GM21717 (cell line): ENCODE data around the gene CNTNAP2.
"Not testable (repeated sequence)": the region's sequence is repeated elsewhere in the genome, so short reads cannot be mapped to it uniquely, and the experiment has no call there.

Experiments used
- ATAC-seq: cut with Tn5 transposase; IDR thresholded peaks from one replicate; pipeline ENCODE4 v1.9.1; 2021; ENCODE audit warnings: mild to moderate bottlenecking, moderate library complexity; ENCODE audit not compliant: unreplicated experiment

CNTNAP2 gene

DNA sequence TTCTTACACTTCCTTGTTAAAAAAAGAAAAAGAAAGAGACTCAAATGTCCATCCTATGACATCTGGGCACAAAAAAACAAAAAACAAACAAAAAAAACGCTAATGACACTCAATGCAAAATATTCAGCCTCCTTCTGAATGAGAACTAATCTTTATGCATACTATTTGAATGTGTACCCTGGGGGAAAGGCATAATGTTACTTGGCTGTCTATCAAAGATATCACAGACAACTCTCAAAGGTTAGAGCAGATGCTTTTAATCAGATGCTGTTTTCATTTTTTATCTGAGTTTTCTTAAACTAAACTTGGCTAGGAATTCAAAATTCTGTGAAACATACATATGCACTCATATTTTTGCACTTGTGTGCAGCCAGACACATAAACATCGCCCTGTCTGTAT, 745.8 kb downstream of the CNTNAP2 start:
- no peak for ATAC-seq

GRCh38 chr7:146864644-146865043, 748.0 kb downstream of the CNTNAP2 start:
- ATAC-seq = no peak

DNA sequence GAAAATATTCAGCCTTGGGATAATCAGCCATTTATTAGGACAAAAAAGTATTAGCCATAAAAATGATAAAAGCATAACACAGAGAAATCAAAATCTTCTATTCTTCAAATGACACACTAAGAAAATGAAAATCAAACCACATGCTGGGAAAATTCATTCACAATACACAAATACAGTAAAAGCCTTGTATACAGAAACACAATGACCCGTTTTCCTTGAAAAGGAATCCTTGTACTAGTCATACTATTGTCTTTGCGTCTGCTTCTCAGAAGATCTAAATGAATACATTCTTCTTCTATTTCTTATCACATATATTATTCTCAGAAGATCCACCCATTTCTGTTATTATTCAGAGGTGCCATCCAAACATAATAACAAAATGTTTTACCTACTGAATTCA, 749.1 kb downstream of the CNTNAP2 start:
- no peak for ATAC-seq

GRCh38 chr7:146874722-146875121, 758.1 kb downstream of the CNTNAP2 start:
- ATAC-seq = no peak

DNA sequence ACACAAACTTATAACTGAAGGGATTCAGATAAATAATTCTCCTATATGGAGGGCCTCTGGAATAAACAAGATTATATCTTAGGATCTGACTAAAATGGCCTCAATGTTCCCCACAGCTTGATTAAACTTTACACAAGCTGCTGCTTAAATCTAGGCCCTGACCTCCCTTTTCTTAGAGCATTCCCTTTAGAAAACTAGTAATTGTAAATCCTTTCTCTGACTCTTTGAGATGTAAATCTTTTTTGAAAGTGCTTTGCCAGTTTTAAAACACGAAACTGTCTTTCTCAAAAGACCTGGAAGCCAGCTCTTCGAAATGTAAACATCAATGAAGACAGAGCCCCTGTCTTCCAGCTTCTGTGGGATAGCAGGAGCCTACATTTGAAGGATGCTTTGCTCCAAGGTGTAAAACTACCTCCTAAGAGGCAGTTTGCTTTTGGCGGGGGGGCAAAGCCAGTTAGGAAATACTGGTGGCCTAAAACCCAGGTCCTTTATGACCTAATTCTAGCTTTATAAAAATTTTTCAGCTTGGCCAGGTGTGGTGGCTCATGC, 758.7 kb downstream of the CNTNAP2 start:
- ATAC-seq = no peak

- no peak for ATAC-seq
Observed at GRCh38 chr7:146875981-146876380, 759.4 kb downstream of the CNTNAP2 start.

DNA sequence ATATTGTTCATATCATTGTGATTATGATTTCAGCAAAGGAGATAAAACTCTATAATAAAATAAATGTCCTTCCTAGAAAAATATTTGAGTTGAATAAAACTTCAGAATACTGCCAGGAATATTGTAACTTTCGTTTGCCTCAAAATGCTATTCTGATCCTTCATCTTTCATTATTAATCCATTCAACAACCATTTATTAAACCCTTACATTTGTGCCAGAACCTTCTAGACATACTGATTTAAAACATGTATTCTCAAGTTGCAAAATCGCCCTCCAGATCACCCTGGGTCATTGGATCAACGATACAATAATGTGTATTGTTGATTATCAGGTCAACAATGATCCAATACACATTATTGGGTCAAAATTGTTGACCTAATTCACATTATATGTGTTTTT, 759.8 kb downstream of the CNTNAP2 start:
- no peak for ATAC-seq

DNA sequence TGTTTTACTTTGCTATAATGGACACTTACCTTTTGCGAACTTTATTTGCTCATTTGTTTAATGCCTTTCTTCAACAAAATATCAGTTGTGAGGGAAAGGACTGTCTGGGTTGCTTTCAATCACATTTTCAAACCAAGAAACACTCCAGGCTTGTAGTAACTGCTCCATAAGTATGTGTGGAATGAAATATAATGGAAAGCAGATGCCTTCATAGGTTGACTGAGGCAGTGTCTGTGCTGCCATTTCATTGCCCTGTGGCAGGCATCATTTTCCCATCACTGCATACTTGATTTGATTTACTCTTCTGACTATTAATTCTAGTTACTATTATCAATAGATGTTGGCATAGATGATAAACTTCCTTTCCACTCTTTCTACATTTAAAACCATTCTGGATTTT, 762.3 kb downstream of the CNTNAP2 start:
- no peak for ATAC-seq

- no peak for ATAC-seq
Observed at GRCh38 chr7:146885231-146885630, 768.6 kb downstream of the CNTNAP2 start.

DNA sequence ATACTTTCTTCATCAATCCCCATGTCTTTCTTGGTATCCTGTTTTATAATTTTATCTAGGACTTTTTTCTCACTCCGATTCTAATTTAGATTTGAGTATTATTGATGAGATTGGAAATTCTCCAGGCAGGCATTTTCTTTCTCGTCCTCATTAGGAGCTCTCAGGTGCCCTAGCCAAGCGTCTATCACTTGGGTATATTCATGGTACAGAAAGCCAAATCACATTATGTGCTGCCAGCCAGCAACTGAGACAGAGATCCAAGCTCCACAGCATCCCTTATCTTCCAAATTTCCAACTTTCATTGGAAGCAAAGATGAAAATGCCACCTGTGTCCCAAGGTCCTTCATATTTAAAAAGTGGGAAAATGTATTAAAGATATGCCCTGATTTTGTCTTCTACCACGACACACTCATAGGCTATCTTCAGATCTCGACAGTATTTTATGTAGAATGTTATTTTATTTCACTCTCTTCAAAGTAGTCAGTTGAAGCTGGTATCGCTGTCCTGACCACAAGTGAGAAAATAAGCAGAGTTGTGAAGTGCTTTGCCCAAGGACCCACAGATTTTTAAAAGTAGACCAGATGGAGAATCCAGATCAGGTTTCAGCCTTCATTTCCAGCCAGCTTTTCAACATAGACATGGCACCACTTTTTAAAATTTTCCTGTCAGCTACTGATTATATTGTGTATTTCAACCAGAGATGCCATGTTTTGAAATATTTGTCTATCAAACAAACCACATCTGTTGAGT, 773.4 kb downstream of the CNTNAP2 start:
- no peak for ATAC-seq

- no peak for ATAC-seq
Observed at GRCh38 chr7:146892151-146892550, 775.5 kb downstream of the CNTNAP2 start.

DNA sequence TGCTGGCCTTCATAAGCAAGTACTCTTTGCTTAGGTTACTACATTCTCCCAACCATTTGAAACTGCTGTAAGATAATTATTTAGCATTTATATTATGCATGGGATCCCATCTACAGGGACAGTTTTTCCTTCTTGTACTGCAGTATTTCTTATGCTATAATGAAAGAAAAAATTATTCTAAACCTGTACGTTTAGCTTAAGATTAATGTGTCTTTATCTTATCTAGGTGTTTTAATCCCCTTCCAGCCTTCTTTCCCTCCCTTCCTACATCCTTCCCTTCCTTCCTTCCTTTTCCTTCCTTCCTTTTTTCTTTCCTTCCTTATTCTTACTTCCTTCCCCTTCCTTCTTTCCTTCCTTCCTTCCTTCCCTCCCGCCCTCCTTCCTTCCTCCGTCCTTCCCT, 778.3 kb downstream of the CNTNAP2 start:
- ATAC-seq = no peak

GRCh38 chr7:146902266-146902665, 785.7 kb downstream of the CNTNAP2 start:
- ATAC-seq = no peak

DNA sequence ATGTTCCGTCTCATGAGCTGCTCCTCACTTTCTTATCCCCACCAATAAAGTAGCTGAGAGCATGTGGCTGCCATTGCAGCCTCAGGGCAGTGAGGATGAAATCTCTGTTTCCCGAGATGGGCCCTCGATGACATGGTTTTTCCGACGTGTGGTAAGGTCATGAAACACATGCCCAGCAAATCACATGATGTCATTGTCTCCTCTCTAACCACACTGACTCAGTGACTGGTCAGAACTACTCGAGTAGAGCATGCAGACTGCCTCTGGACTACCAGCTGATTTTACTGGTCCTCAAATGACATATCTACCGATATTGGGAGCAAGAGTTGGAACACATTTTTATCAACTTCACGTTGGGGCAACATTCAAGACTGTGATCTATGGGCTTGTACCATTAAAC, 786.1 kb downstream of the CNTNAP2 start:
- no peak for ATAC-seq

GRCh38 chr7:146905746-146906145, 789.1 kb downstream of the CNTNAP2 start:
- ATAC-seq = not testable (repeated sequence)

GRCh38 chr7:146922782-146923181, 806.2 kb downstream of the CNTNAP2 start:
- ATAC-seq = no peak

GRCh38 chr7:146926841-146927240, 810.2 kb downstream of the CNTNAP2 start:
- no peak for ATAC-seq

GRCh38 chr7:146937836-146938235, 821.2 kb downstream of the CNTNAP2 start:
- no peak for ATAC-seq

GRCh38 chr7:146943483-146943882, 826.9 kb downstream of the CNTNAP2 start:
- ATAC-seq = no peak

DNA sequence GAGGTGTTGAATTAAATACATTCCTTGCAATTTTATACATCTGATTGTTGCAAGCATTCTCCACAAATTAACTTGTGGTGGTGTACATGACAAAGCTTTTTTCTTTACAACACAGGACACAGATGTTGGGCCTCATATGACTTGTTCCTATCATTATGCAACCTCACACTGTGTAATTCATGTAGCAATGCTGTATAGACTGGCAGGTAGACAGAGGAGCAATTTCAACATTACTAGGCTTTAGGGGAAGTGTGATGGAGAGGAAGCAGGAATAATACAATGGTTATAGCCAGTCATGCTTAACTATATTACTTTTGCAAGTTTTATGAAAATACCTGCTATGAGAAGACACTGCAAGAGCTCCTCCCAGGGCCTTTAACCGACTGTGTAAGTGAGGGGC, 832.1 kb downstream of the CNTNAP2 start:
- ATAC-seq = no peak

- ATAC-seq = no peak
Observed at GRCh38 chr7:146956321-146956720, 839.7 kb downstream of the CNTNAP2 start.

- ATAC-seq = no peak
Observed at GRCh38 chr7:146956853-146957252, 840.3 kb downstream of the CNTNAP2 start.
